8988T (cell line): Measurements from ENCODE around the gene RBP3.

ENCODE experiments used
- DNase-seq: peaks from one replicate; pipeline ENCODE4 v3.0.0; 2011

The RBP3 gene

DNA sequence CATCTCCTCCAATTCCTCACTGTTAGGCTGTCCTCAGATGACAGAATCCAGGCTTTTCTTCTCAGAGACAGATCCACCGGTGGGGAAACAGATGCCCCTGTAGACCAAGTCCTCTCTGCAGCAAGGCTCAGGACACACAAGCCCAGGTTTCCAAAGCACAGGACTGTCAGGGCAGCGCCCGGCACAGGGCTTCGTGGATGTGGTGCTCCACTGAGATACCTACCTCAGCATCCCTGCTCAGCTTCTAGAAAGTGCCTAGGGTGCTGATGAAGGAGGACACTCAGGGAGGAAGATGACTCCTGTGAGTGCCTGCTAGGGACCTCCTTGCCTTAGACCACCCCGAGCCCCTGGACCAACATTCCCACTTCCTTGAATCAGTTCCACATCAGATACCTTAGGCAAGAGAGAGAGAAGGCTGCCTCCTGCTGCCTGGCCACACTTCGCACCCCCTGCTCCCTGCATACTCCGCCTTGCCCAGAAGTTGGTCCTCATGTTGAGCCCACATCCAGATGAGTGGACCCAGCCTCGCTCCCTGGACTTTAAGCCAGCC, 8.9 kb upstream of the RBP3 start:
- DNase-seq: no peak

DNA sequence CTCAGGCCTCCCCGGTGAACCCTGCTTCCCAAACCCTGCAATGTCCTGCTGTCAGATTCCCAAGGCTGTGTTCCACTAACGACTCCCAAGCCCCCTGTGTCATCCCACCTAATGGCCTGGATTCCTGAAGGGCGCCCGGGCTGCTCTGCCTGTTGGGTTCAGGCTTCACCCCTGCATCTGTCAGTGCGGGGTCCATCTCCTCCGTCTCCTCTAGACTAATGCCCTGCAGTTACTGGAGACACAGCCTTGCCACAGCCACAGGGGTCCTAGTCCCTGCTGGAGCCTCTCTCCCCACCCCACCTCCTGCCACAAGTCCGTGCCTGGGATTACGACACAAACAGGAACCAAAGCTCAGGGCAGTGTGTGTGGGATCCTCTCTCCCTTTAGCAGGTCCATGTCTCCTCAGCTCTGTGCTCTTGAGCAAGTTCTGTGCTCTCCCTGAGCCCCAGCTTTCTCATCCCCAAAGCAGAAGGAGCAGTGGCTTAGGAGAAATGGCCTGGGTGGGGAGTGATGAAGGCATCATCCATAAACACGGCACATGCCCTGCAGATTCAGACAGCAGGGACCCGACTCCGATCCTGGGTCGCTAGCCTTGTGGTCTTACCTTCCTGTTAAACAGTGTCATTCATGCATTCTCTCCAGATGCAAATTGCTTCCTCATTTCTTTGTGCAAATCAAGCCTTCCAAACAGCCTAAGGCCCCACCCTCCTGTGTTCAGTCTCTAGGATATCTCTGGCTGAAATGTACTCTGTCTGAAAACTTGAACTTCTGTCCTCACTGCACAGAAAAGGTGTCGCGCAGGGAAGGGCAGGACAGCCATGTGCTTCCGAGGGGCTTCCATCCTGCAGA, 8.2 kb upstream of the RBP3 start:
- no peak for DNase-seq

DNA sequence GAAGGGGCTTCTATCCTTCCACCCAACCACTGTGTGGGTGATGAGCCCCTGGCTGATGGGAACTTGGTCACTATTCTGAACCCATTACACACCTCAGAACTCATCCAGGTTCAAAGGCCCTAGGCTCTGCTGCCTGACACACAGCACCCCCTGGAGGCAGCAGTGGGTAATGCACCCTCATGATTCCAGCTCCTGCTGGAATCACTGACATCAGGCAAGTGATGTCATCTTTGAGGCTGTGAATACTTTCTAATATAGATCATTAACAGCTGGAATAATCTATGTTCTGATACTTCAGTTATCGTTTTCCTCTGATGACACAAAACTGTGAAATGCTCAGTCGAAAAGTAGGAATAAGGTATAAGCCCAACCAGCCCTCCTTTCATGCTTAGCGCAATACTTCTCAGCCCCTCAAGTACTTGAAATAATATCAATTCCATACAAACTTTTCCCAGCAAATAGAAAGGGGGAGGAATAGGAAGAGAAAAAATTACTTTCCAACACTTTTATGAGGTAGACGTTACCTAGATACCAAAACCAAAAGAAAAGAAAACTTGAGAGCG, 7.5 kb upstream of the RBP3 start:
- DNase-seq: peak; percentile 73

DNA sequence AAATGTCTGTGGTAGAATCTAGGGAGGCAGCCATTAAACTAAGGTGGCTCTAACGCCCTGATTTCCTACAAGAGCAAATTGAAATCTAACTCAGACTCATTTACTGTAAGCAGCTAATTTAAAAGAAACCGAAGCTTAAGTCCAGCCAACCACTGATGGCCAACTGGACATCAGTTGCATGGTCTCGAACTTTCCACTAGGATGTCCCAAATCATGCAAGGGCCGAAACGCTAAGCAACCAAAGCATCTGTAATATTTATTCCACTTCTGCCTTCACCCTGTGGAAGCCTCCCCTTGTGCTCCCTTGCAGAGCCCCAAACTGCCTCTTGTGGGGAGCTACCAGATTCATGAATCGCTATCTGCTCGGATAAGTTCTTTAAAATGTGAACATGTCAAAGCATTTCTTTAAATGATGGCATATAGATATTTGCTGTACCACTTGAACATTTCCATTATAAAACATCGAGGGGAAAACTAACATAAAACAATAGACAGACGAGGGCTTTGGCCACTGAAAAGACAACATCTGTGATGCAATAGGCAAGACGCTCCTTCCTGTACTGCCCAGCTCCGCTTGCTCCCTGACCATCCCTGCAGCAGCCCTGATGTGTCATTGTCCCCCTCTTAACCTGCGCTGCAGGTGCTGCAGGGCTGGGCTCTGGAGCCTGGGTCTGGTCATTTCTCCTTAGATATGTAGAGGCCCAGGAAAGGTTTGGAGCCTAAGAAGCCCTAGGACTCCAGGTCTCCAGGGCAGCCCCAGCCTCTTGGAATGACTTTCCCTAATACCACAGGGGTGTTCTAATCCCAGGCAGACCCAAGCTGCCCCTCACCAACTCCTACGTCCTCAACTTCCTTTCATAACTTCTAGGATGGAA, 2.9 kb upstream of the RBP3 start:
- DNase-seq: no peak

DNA sequence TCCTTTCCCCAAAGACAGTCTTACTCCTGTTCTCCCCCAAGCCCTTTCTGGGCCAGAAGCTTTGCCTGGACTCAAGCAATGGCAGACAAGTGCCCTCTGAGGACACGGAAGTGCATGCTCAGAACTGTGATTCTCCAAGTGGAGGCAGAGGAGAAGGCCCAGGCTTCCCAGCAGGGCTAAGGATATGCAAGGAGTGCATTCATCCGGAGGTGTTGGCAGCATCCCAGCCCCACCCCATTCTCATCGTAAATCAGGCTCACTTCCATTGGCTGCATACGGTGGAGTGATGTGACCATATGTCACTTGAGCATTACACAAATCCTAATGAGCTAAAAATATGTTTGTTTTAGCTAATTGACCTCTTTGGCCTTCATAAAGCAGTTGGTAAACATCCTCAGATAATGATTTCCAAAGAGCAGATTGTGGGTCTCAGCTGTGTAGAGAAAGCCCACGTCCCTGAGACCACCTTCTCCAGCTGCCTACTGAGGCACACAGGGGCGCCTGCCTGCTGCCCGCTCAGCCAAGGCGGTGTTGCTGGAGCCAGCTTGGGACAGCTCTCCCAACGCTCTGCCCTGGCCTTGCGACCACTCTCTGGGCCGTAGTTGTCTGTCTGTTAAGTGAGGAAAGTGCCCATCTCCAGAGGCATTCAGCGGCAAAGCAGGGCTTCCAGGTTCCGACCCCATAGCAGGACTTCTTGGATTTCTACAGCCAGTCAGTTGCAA, 1.4 kb upstream of the RBP3 start:
- DNase-seq: no peak

DNA sequence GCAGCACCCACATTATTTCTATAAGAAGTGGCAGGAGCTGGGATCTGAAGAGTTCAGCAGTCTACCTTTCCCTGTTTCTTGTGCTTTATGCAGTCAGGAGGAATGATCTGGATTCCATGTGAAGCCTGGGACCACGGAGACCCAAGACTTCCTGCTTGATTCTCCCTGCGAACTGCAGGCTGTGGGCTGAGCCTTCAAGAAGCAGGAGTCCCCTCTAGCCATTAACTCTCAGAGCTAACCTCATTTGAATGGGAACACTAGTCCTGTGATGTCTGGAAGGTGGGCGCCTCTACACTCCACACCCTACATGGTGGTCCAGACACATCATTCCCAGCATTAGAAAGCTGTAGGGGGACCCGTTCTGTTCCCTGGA, 874 bp upstream of the RBP3 start:
- DNase-seq: no peak

DNA sequence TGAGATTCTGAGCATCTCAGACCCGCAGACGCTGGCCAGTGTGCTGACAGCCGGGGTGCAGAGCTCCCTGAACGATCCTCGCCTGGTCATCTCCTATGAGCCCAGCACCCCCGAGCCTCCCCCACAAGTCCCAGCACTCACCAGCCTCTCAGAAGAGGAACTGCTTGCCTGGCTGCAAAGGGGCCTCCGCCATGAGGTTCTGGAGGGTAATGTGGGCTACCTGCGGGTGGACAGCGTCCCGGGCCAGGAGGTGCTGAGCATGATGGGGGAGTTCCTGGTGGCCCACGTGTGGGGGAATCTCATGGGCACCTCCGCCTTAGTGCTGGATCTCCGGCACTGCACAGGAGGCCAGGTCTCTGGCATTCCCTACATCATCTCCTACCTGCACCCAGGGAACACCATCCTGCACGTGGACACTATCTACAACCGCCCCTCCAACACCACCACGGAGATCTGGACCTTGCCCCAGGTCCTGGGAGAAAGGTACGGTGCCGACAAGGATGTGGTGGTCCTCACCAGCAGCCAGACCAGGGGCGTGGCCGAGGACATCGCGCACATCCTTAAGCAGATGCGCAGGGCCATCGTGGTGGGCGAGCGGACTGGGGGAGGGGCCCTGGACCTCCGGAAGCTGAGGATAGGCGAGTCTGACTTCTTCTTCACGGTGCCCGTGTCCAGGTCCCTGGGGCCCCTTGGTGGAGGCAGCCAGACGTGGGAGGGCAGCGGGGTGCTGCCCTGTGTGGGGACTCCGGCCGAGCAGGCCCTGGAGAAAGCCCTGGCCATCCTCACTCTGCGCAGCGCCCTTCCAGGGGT, 703 bp downstream of the RBP3 start:
- DNase-seq: no peak

DNA sequence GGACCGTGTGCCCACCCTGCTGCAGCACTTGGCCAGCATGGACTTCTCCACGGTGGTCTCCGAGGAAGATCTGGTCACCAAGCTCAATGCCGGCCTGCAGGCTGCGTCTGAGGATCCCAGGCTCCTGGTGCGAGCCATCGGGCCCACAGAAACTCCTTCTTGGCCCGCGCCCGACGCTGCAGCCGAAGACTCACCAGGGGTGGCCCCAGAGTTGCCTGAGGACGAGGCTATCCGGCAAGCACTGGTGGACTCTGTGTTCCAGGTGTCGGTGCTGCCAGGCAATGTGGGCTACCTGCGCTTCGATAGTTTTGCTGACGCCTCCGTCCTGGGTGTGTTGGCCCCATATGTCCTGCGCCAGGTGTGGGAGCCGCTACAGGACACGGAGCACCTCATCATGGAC, 1.4 kb downstream of the RBP3 start:
- DNase-seq: no peak

DNA sequence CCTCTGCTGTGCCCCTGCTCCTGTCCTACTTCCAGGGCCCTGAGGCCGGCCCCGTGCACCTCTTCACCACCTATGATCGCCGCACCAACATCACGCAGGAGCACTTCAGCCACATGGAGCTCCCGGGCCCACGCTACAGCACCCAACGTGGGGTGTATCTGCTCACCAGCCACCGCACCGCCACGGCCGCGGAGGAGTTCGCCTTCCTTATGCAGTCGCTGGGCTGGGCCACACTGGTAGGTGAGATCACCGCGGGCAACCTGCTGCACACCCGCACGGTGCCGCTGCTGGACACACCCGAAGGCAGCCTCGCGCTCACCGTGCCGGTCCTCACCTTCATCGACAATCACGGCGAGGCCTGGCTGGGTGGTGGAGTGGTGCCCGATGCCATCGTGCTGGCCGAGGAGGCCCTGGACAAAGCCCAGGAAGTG, 1.8 kb downstream of the RBP3 start:
- no peak for DNase-seq

DNA sequence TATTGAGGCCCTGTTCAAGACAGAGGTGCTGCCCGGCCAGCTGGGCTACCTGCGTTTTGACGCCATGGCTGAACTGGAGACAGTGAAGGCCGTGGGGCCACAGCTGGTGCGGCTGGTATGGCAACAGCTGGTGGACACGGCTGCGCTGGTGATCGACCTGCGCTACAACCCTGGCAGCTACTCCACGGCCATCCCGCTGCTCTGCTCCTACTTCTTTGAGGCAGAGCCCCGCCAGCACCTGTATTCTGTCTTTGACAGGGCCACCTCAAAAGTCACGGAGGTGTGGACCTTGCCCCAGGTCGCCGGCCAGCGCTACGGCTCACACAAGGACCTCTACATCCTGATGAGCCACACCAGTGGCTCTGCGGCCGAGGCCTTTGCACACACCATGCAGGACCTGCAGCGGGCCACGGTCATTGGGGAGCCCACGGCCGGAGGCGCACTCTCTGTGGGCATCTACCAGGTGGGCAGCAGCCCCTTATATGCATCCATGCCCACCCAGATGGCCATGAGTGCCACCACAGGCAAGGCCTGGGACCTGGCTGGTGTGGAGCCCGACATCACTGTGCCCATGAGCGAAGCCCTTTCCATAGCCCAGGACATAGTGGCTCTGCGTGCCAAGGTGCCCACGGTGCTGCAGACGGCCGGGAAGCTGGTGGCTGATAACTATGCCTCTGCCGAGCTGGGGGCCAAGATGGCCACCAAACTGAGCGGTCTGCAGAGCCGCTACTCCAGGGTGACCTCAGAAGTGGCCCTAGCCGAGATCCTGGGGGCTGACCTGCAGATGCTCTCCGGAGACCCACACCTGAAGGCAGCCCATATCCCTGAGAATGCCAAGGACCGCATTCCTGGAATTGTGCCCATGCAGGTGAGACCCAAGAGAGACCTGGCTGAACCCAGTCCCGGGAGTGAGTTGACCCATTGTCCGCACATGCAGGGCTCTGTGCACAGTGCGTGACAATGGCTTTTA, 2.8 kb downstream of the RBP3 start:
- DNase-seq: no peak

DNA sequence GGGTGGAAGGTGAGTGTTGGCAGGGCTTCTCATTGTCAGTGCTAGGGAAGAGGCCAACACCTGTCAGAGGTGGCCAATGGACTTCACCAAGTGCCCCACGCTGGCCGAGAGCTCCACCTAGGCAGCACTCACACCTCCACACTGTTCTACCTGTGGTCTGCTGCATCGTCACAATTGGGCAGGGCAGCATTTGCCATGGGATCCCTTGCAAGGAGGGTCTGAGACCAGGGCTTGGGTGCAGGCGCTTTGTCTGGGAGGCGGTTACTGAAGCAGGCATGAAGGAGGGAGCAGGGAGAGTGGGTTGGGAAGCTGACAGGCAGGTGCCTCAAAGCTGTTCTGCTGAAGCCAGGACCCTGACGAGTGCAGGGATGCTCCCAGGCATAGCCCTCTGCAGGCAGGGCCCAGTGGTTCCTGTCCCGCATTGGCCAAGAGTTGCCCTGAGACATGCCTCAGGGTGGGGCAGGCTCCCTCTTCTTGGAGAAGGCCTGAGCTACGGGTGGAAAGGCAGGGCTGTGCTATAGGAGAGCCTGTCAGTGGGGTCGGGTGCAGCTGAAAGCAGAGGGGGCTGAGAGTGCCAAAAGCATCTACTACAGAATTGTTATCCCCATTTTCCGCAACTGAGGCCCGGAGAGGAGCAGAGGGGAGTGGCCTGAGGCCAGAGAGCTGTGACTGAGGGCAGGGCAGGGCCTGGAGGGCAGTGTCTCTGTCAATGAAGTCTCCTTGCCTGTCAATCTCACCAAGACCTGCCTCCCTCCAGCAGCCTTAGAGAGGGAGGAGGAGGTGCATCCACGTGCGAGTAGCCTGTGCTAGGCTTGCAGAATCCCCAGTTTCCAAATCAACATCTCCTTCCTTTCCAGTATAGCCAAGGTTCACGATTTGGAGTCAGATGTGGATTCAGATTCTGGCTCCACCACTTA, 4.0 kb downstream of the RBP3 start:
- no peak for DNase-seq

DNA sequence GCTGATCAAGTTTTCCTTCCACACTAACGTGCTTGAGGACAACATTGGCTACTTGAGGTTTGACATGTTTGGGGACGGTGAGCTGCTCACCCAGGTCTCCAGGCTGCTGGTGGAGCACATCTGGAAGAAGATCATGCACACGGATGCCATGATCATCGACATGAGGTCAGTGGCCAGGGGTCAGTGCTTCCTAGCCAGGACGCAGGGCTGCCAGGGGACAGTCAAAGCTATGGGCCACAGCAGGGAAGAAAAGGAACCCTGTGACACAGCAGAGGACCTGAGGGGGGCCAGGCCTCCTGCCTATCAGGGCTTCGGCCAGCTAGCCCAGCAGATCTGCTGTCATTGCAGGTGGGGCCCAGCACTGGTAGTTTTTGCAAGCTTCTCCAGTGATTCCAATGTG, 5.2 kb downstream of the RBP3 start:
- no peak for DNase-seq

DNA sequence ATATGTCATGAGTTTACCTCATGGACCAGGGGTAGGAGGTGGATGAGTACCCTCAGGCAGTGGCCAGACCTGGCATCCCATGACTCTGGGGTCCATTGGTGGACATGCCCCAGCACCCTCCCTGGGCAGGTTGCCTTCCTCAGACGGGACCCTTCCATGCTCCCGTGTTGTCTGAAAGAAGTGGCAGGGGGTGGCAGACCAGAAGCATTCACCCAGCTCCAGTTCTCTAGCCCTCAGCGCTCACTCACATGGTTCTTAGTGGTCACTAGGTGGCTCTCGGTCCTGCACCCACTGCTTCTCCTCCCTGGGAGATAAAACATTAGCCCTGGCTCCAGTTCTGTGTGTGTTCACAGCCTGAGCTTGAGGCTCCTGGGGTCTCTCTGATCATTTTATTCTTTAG, 6.0 kb downstream of the RBP3 start:
- peak; percentile 68 for DNase-seq

DNA sequence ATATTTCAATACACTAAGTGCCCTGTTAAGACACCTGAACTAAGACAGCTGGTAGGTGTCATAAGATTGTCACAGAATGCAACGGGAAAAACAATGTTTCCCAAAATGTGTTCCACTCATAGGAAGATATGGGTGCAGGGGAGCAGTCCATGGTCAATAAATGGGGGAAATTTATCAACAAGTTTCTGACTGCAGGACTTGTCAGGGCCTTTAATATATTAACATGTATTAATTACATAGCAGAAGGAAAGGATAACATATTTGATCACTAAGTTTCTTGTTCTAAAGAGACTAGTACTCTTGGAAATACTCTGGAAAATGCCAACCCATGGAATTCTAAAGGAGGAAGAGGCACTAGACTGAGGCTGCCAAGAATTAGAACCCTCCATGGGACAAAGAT, 6.7 kb downstream of the RBP3 start:
- no peak for DNase-seq

DNA sequence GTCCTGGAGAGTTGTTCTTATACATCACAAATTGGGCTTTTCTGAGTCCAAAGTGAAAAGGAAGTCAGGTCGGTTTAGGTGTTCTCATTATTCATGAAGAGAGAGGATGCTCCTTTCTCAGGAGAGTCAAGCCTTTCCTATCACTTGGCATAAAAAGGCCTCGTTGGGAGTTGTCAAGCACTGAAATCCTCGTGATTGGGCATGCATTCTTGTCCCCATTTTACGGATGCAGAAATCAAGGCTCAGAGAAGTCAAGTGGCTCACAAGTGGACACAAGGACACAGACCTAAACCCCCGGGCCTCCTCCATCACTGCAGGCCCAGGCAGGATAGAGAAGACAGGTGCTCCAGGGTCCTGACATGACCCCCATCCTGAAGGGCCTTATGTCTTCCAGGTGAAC, 8.5 kb downstream of the RBP3 start:
- no peak for DNase-seq

DNA sequence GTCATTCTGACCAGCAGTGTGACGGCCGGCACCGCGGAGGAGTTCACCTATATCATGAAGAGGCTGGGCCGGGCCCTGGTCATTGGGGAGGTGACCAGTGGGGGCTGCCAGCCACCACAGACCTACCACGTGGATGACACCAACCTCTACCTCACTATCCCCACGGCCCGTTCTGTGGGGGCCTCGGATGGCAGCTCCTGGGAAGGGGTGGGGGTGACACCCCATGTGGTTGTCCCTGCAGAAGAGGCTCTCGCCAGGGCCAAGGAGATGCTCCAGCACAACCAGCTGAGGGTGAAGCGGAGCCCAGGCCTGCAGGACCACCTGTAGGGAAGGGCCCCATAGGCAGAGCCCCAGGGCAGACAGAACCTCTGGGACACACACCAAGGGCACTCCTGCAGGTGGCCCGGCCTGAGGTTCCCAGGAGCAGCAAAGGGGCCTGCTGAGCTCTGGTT, 9.0 kb downstream of the RBP3 start:
- DNase-seq: no peak

DNA sequence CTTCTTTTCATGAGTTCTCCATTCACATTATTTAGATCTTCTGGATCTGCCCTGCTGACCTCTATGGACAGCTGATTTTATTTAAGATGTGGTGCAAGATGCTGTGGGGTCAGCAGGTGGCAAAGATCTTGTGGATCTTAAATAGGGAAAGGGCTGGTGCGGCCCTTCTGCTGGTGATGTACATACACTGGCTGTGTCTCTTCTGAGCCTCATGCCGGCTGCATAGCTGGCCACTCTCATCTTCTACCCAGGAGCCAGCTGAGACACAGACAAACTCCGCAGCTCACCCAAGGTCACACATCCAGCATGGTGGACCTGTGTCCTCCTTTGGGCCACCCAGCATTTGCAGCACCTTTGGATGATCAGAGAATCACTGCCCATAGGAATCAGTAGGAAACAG, 9.7 kb downstream of the RBP3 start:
- no peak for DNase-seq

DNA sequence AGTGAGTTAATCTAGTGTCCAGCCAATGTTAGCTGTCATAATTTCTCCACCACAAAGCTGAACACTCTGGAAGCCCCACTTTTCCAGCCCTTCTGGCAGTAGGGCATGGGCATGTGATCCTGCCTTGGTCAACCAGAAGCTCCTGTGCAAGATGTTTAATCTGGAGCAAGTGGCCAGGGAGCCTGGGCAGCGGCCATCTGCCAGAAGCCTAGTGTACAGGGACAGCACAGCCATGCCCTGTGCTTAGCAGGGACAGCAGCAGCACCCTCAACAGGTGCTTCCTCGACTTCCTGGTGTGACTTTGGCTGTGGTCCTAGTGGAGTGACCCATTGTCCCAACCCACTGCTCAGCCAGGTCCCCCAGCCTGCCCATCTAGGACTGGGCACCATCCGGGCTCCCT, 10.3 kb downstream of the RBP3 start:
- DNase-seq: no peak

DNA sequence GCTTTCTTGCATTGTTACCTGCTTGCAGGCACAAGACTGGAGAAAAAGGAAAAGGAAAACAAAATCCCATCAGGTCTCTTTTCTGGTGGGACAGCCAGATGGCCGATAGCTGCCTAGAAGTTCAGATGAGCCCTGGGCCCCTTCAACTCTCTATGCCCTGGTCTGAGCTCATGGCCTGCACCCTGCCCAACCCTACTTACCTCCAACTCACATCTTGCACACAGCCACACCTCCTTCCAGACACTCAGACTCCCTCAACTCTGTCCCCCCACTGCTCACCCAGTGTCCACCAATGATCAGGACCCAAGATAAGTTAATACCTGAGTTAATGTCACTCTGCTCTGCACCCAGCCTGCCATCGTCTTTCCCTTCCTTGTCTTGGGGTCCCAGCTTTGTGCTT, 10.9 kb downstream of the RBP3 start:
- DNase-seq: no peak
